Neuronal stem cell (in vitro differentiated cells): ENCODE results near the gene PLXNA3.

Experiments
- DNase-seq: peaks from one replicate; pipeline ENCODE4 v3.0.0-alpha.2; 2013; ENCODE audit warnings: low spot score
- H2AFZ ChIP-seq: one replicate; pipeline ENCODE4 v1.6.1; 2013; ENCODE audit warnings: mild to moderate bottlenecking, low read length, inconsistent platforms
- H2AK5ac ChIP-seq: 2 replicates; pipeline ENCODE4 v1.6.1; 2013; ENCODE audit warnings: low read depth, mild to moderate bottlenecking, inconsistent platforms, low read length, moderate library complexity, mixed read lengths
- H2BK120ac ChIP-seq: 2 replicates; pipeline ENCODE4 v1.6.1; 2013; ENCODE audit warnings: low read depth, mild to moderate bottlenecking, inconsistent platforms, low read length, moderate library complexity, mixed read lengths
- H2BK12ac ChIP-seq: one replicate; pipeline ENCODE4 v1.6.1; 2013; ENCODE audit warnings: low read length, inconsistent platforms
- H2BK15ac ChIP-seq: 2 replicates; pipeline ENCODE4 v1.6.1; 2013; ENCODE audit warnings: mild to moderate bottlenecking, low read length, inconsistent platforms, mixed read lengths
- H2BK5ac ChIP-seq: one replicate; pipeline ENCODE4 v1.6.1; 2013; ENCODE audit warnings: inconsistent platforms, mild to moderate bottlenecking, low read length, moderate library complexity
- H3K14ac ChIP-seq: one replicate; pipeline ENCODE4 v1.6.1; 2013; ENCODE audit warnings: low read length, inconsistent platforms
- H3K18ac ChIP-seq: 2 replicates; pipeline ENCODE4 v1.6.1; 2013; ENCODE audit warnings: low read length, inconsistent platforms
- H3K23ac ChIP-seq: 2 replicates; pipeline ENCODE4 v1.6.1; 2013; ENCODE audit warnings: low read depth, mild to moderate bottlenecking, mixed read lengths, low read length, inconsistent platforms; ENCODE audit not compliant: poor library complexity
- H3K27ac ChIP-seq: replicated peaks from 3 replicates; pipeline ENCODE4 v1.5.1; 2013; ENCODE audit warnings: low read length, inconsistent platforms
- H3K27me3 ChIP-seq, 3 experiments: 2 replicates each; pipeline ENCODE4 v1.6.1; 2013; ENCODE audit warnings: low read length in 3 of 3, mild to moderate bottlenecking in 2 of 3, inconsistent platforms in 1 of 3, low read depth in 1 of 3, mixed read lengths in 1 of 3, moderate library complexity in 1 of 3; ENCODE audit not compliant: control insufficient read depth in 3 of 3, insufficient read depth in 3 of 3
- H3K36me3 ChIP-seq, 2 donors: replicated peaks in 1 of 2; 2 replicates each; pipeline ENCODE4 v1.6.1; 2013; ENCODE audit warnings: low read length in 2 of 2; ENCODE audit not compliant: control insufficient read depth in 2 of 2, insufficient read depth in 2 of 2
- H3K4ac ChIP-seq: 2 replicates; pipeline ENCODE4 v1.6.1; 2013; ENCODE audit warnings: inconsistent platforms, mild to moderate bottlenecking, low read length, moderate library complexity
- H3K4me1 ChIP-seq, 2 donors: 1 replicate in 1 of 2; 2 replicates in 1 of 2; pipeline ENCODE4 v1.6.1; 2013; ENCODE audit warnings: low read length in 2 of 2, low read depth in 1 of 2; ENCODE audit not compliant: control insufficient read depth in 2 of 2, insufficient read depth in 1 of 2
- H3K4me2 ChIP-seq: one replicate; pipeline ENCODE4 v1.6.1; 2013; ENCODE audit warnings: mild to moderate bottlenecking, low read length, inconsistent platforms; ENCODE audit not compliant: insufficient read depth, poor library complexity, severe bottlenecking
- H3K4me3 ChIP-seq, 2 donors: 2 replicates each; pipeline ENCODE4 v1.5.1; 2013; ENCODE audit warnings: low read length in 2 of 2, mild to moderate bottlenecking in 2 of 2, inconsistent platforms in 1 of 2, moderate library complexity in 1 of 2
- H3K79me1 ChIP-seq: one replicate; pipeline ENCODE4 v1.6.1; 2013; ENCODE audit warnings: low read depth, mild to moderate bottlenecking, inconsistent platforms, low read length, moderate library complexity
- H3K9ac ChIP-seq: one replicate; pipeline ENCODE4 v1.6.1; 2013; ENCODE audit warnings: mild to moderate bottlenecking, low read depth, low read length, inconsistent platforms; ENCODE audit not compliant: poor library complexity
- H3K9me3 ChIP-seq, 2 donors: replicated peaks in 1 of 2; 2 replicates each; pipeline versions ENCODE3 to v1.6.1; 2013; ENCODE audit warnings: low read length in 2 of 2, mild to moderate bottlenecking in 2 of 2, inconsistent platforms in 1 of 2, low read depth in 1 of 2, mixed read lengths in 1 of 2, moderate library complexity in 1 of 2; ENCODE audit not compliant: control insufficient read depth in 2 of 2, insufficient read depth in 1 of 2
- H4K8ac ChIP-seq: one replicate; pipeline ENCODE4 v1.6.1; 2013; ENCODE audit warnings: low read depth, mild to moderate bottlenecking, inconsistent platforms, low read length, moderate library complexity
- H4K91ac ChIP-seq: one replicate; pipeline ENCODE4 v1.6.1; 2013; ENCODE audit warnings: low read length, low read depth, mild to moderate bottlenecking, inconsistent platforms; ENCODE audit not compliant: poor library complexity
- WGBS, 2 donors: extraction: QIAGEN DNeasy Blood & Tissue Kit; methylation state at CpG; one replicate each; pipeline ENCODE4 v1.1.7; 2013; ENCODE audit warnings: missing lambda C conversion rate in 2 of 2, mixed read lengths in 1 of 2; ENCODE audit not compliant: insufficient read length in 2 of 2, insufficient replicate concordance in 1 of 2; ENCODE audit errors: extremely low coverage in 2 of 2; 5-methylcytosine and 5-hydroxymethylcytosine counted together

Gene PLXNA3

GRCh38 chrX:154502989-154503388 lies 44.9 kb downstream of the PLXNA3 start:
- Histone ChIP-seq H3K18ac (no peak overlapping the region), H3K36me3 (peaks cover 0 to 7% of the 10 kb centered on the region in 2 donors), H3K9ac (no peak overlapping the region), H3K23ac (no peak overlapping the region), H2BK15ac (no peak overlapping the region), H2AK5ac (no peak overlapping the region), H3K4me3 (no peak overlapping the region), H2BK5ac (no peak overlapping the region), H4K8ac (no peak overlapping the region), H2AFZ (no peak overlapping the region), H3K27me3 (no peaks in the 10 kb centered on the region), H4K91ac (no peak overlapping the region), H3K4me2 (no peak overlapping the region), H3K14ac (no peak overlapping the region), H2BK120ac (no peak overlapping the region), H3K9me3 (no peaks in the 10 kb centered on the region), H3K27ac (no peak overlapping the region), H3K4me1 (peaks cover 0 to 3% of the 10 kb centered on the region in 2 donors), H2BK12ac (no peak overlapping the region), H3K79me1 (no peaks in the 10 kb centered on the region), H3K4ac (no peak overlapping the region)
- no peak for DNase-seq
- WGBS, 2 donors = no CpG with 5 or more reads among the region's 3 CpGs

- Histone ChIP-seq H4K91ac (no peak overlapping the region), H3K9ac (no peak overlapping the region), H3K79me1 (no peaks in the 10 kb centered on the region), H3K27me3 (no peaks in the 10 kb centered on the region), H3K27ac (no peak overlapping the region), H3K18ac (no peak overlapping the region), H3K4me2 (no peak overlapping the region), H3K14ac (no peak overlapping the region), H3K23ac (no peak overlapping the region), H2BK12ac (no peak overlapping the region), H2BK120ac (no peak overlapping the region), H2AFZ (no peak overlapping the region), H2BK5ac (no peak overlapping the region), H4K8ac (no peak overlapping the region), H2AK5ac (no peak overlapping the region), H3K4me3 (no peak overlapping the region), H3K9me3 (no peaks in the 10 kb centered on the region), H3K36me3 (peaks cover 0 to 16% of the 10 kb centered on the region in 2 donors), H3K4ac (no peak overlapping the region), H3K4me1 (peaks cover 0 to 3% of the 10 kb centered on the region in 2 donors), H2BK15ac (no peak overlapping the region)
- no peak for DNase-seq
- WGBS, 2 donors = no CpG with 5 or more reads among the region's 12 CpGs
These were observed 47.7 kb downstream of the PLXNA3 start for GRCh38 chrX:154505734-154506133.

GRCh38 chrX:154506483-154507332 lies 48.6 kb downstream of the PLXNA3 start:
- Histone ChIP-seq H2AFZ (no peak overlapping the region), H3K23ac (no peak overlapping the region), H2BK15ac (no peak overlapping the region), H3K27ac (no peak overlapping the region), H2BK12ac (no peak overlapping the region), H3K79me1 (no peaks in the 10 kb centered on the region), H3K4ac (no peak overlapping the region), H4K91ac (no peak overlapping the region), H2BK5ac (no peak overlapping the region), H2AK5ac (no peak overlapping the region), H2BK120ac (no peak overlapping the region), H3K9me3 (no peaks in the 10 kb centered on the region), H3K4me1 (peaks cover 0 to 3% of the 10 kb centered on the region in 2 donors), H3K36me3 (peaks cover 0 to 20% of the 10 kb centered on the region in 2 donors), H3K4me3 (no peak overlapping the region), H3K27me3 (no peaks in the 10 kb centered on the region), H3K14ac (no peak overlapping the region), H3K18ac (no peak overlapping the region), H3K4me2 (no peak overlapping the region), H3K9ac (peak overlapping the region; percentile 60), H4K8ac (peak overlapping the region; percentile 3)
- no peak for DNase-seq
- no CpG with 5 or more reads among the region's 37 CpGs for WGBS, 2 donors

GRCh38 chrX:154507673-154508383 lies 49.7 kb downstream of the PLXNA3 start:
- Histone ChIP-seq H2BK12ac (no peak overlapping the region), H4K91ac (no peak overlapping the region), H3K23ac (no peak overlapping the region), H4K8ac (no peak overlapping the region), H3K18ac (no peak overlapping the region), H2BK15ac (no peak overlapping the region), H2AFZ (no peak overlapping the region), H3K9ac (no peak overlapping the region), H3K27me3 (no peaks in the 10 kb centered on the region), H3K14ac (no peak overlapping the region), H2BK120ac (no peak overlapping the region), H2AK5ac (no peak overlapping the region), H3K79me1 (no peaks in the 10 kb centered on the region), H3K4me1 (peaks cover 0 to 3% of the 10 kb centered on the region in 2 donors), H3K4me2 (no peak overlapping the region), H3K4me3 (no peak overlapping the region), H3K36me3 (peaks cover 0 to 20% of the 10 kb centered on the region in 2 donors), H2BK5ac (no peak overlapping the region), H3K27ac (no peak overlapping the region), H3K4ac (no peak overlapping the region), H3K9me3 (no peaks in the 10 kb centered on the region)
- no CpG with 5 or more reads among the region's 24 CpGs for WGBS, 2 donors
- DNase-seq = no peak
